ENCODE measurements around the gene HOXA13. TPM values are rescaled to one million over a fixed set of nuclear protein-coding genes. Genes with fewer than 3 reads are reported as not detected.

The HOXA13 gene
- total and polyA plus RNA-seq, 2 donors (not counting 1 experiment from before 2014, with no cell fraction given) = not detected

DNA sequence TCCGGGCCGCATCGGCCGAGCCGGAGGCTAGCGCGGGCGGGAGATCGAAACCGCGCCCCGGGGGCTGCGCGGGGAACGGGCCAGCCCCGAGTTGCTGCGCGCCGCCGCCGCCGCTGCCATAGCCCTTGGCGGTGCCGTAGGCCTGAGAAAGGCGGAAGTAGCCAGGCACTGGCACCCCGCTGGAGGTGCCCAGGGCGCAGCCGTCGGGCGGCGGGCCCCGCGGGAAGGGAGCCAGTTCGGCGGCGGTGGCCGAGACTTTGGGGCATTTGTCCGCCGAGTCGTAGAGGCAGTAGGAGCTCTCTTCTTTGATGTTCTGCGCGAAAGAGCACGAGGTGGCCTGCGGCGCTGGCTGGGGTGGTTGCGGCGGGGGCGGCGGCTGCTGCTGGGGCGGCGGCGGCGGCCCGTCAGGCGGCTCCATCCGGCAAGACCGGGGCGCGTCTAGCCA is 26.4 kb downstream of the HOXA13 start:
- Mint-ChIP-seq H3K4me3 (peak overlapping the region; percentile 54), H3K27ac (no peak overlapping the region), H3K9me3 (ENCODE audit: insufficient read depth) (no peaks in the 10 kb centered on the region), H3K27me3 (peaks cover 54% of the 10 kb centered on the region), H3K4me1 (peaks cover 19% of the 10 kb centered on the region)
- DNase-seq (peak; percentile 75), ATAC-seq (ENCODE audit: low read depth) (peak; percentile 85)
- H3K27me3 ChIP-seq (replicated peaks in 1 of 4; ENCODE audit: control extremely low read depth in 1 of 4, control insufficient read depth in 3 of 4, insufficient read depth in 4 of 4, low read length in 3 of 4) = peaks cover 0 to 95% (median 79%) of the 10 kb centered on the region in 4 experiments
- ChIA-PET POLR2A (interaction anchor here (0.8 kb wide), 1 partner anchor 23 kb away, joined by 3 read pairs; no protein-coding TSS in a partner anchor), CTCF (interaction anchor here (0.7 to 1.9 kb wide), 5 partner anchors 8 to 24 kb away, joined by 3 to 5 read pairs (median 3); no protein-coding TSS in a partner anchor)
- peak overlapping the region; percentile 61 for H3K9ac ChIP-seq (ENCODE audit: low read length)
- WGBS (ENCODE audit: insufficient coverage) = 3% methylated on average over 59 of the region's 59 CpGs
- H3K4me3 ChIP-seq (ENCODE audit: control extremely low read depth in 1 of 5, extremely low read depth in 1 of 5, insufficient read depth in 1 of 5, low read depth in 2 of 5, low read length in 4 of 5) = peak overlapping the region in 3 of 5 experiments; percentile 36 to 55 (median 51)
- H3K9me3 ChIP-seq (ENCODE audit: control extremely low read depth in 1 of 3, control insufficient read depth in 2 of 3, insufficient read depth in 1 of 3, low read length in 2 of 3) = peaks cover 0 to 59% (median 10%) of the 10 kb centered on the region in 3 donors
- intact Hi-C loops (cut with micrococcal nuclease) = loop anchor here (1.0 kb wide), 1 partner anchor 11 kb away; no protein-coding TSS in a partner anchor
- TF ChIP-seq CTCF (IDR thresholded peaks at IDR 0.05) (no peak), EZH2 (IDR thresholded peaks at IDR 0.05; ENCODE audit: borderline replicate concordance, insufficient read depth, low read depth, low read length, poor library complexity, severe bottlenecking) (peak; percentile 40)
- no peaks in the 10 kb centered on the region for H3K79me2 ChIP-seq (ENCODE audit: control insufficient read depth, insufficient read depth, low read length)
- no peaks in the 10 kb centered on the region for H3K36me3 ChIP-seq (replicated peaks in 1 of 2; ENCODE audit: control extremely low read depth in 1 of 2, control insufficient read depth in 1 of 2, extremely low read depth in 1 of 2, insufficient read depth in 2 of 2, low read length in 1 of 2)
- H2AFZ ChIP-seq (ENCODE audit: insufficient read depth, low read depth, low read length, poor library complexity, severe bottlenecking) = peak overlapping the region; percentile 64
- H4K20me1 ChIP-seq (ENCODE audit: control insufficient read depth, insufficient read depth, low read length, poor library complexity, severe bottlenecking) = peaks cover 8% of the 10 kb centered on the region
- no peak overlapping the region for H3K27ac ChIP-seq (ENCODE audit: low read length in 2 of 2)
- H3K4me2 ChIP-seq (replicated peaks; ENCODE audit: low read depth, low read length, poor library complexity, severe bottlenecking) = peak overlapping the region; percentile 93
- peaks cover 36 to 59% of the 10 kb centered on the region in 2 donors for H3K4me1 ChIP-seq (ENCODE audit: control insufficient read depth in 2 of 2, insufficient read depth in 2 of 2, low read length in 2 of 2)
